Measurements from ENCODE around the gene IKZF4. TPM values are rescaled to one million over a fixed set of nuclear protein-coding genes. Genes with fewer than 3 reads are reported as not detected.
"Not testable (repeated sequence)": the region's sequence is repeated elsewhere in the genome, so short reads cannot be mapped to it uniquely, and the experiment has no call there.

Gene IKZF4
- total and polyA plus RNA-seq, 3 experiments from 2014 or later, result 0.86 to 11.6 (median 11.0) TPM

GRCh38 chr12:55999999-56000540, 20.8 kb upstream of the IKZF4 start:
- H3K27ac Mint-ChIP-seq; H3K4me1 ChIP-seq (ENCODE audit: insufficient read depth, low read length); H3K9me3 ChIP-seq (ENCODE audit: low read length); H3K36me3 Mint-ChIP-seq; H3K36me3 ChIP-seq (ENCODE audit: insufficient read depth, low read length); H3K9me3 Mint-ChIP-seq; H3K27me3 Mint-ChIP-seq; POLR2A ChIA-PET; DNase-seq; H3K4me3 Mint-ChIP-seq; H3K27ac ChIP-seq (ENCODE audit: low read depth, low read length); H3K4me3 ChIP-seq (ENCODE audit: low read length); H3K27me3 ChIP-seq (ENCODE audit: insufficient read depth, low read length, poor library complexity, severe bottlenecking): not testable (repeated sequence)
- CTCF ChIA-PET, result interaction anchor here (0.7 to 4.7 kb wide), 3 partner anchors 22 to 28 kb away, joined by 3 to 21 read pairs (median 4); partner anchors contain the start of gene RAB5B
- peaks cover 11 to 15% (median 14%) of the 10 kb centered on the region in 3 donors for H3K4me1 Mint-ChIP-seq

GRCh38 chr12:56001487-56002100, 19.2 kb upstream of the IKZF4 start:
- peaks cover 8 to 16% (median 10%) of the 10 kb centered on the region in 3 donors for H3K4me1 Mint-ChIP-seq
- no peaks in the 10 kb centered on the region for H3K9me3 Mint-ChIP-seq
- CTCF ChIA-PET, result no interaction called here

GRCh38 chr12:56003376-56003775, 17.5 kb upstream of the IKZF4 start:
- ChIA-PET POLR2A (interaction anchor here (0.7 kb wide), 1 partner anchor 359 kb away, joined by 6 read pairs; no protein-coding TSS in a partner anchor), CTCF (interaction anchor here (1.2 kb wide), 1 partner anchor 26 kb away, joined by 3 read pairs; no protein-coding TSS in a partner anchor)
- not testable (repeated sequence) for H3K9me3 Mint-ChIP-seq; H3K4me3 ChIP-seq (ENCODE audit: low read length); H3K27me3 ChIP-seq (ENCODE audit: insufficient read depth, low read length, poor library complexity, severe bottlenecking); H3K36me3 ChIP-seq (ENCODE audit: insufficient read depth, low read length); H3K27me3 Mint-ChIP-seq; H3K9me3 ChIP-seq (ENCODE audit: low read length); H3K36me3 Mint-ChIP-seq; DNase-seq; H3K27ac ChIP-seq (ENCODE audit: low read depth, low read length)
- Mint-ChIP-seq H3K4me3 (peak overlapping the region in 1 of 7 donors; percentile 10), H3K27ac (peak overlapping the region in 1 of 8 donors; percentile 38), H3K4me1 (peaks cover 16 to 26% (median 17%) of the 10 kb centered on the region in 3 donors)
- H3K4me1 ChIP-seq (ENCODE audit: insufficient read depth, low read length), result peaks cover 11% of the 10 kb centered on the region

More at GRCh38 chr12:56001487-56002100, 19.2 kb upstream of the IKZF4 start:
- no peaks in the 10 kb centered on the region for H3K27me3 ChIP-seq (ENCODE audit: insufficient read depth, low read length, poor library complexity, severe bottlenecking)
- H3K27ac ChIP-seq (ENCODE audit: low read depth, low read length), result no peak overlapping the region
- H3K27me3 Mint-ChIP-seq, result peaks cover 0 to 5% of the 10 kb centered on the region in 2 donors
- peaks cover 5% of the 10 kb centered on the region for H3K4me1 ChIP-seq (ENCODE audit: insufficient read depth, low read length)
- no peak overlapping the region for H3K27ac Mint-ChIP-seq
- no peaks in the 10 kb centered on the region for H3K36me3 ChIP-seq (ENCODE audit: insufficient read depth, low read length)
- POLR2A ChIA-PET, result no interaction called here
- DNase-seq, result no peak
- H3K4me3 ChIP-seq (ENCODE audit: low read length), result no peak overlapping the region
- H3K36me3 Mint-ChIP-seq, result no peaks in the 10 kb centered on the region
- no peaks in the 10 kb centered on the region for H3K9me3 ChIP-seq (ENCODE audit: low read length)
- no peak overlapping the region for H3K4me3 Mint-ChIP-seq

GRCh38 chr12:56004211-56004610, 16.6 kb upstream of the IKZF4 start:
- no peak for DNase-seq
- Mint-ChIP-seq H3K27me3 (peaks cover 0 to 5% of the 10 kb centered on the region in 2 donors), H3K36me3 (no peaks in the 10 kb centered on the region), H3K4me3 (peak overlapping the region in 2 of 7 donors; percentile 36 to 55), H3K9me3 (no peaks in the 10 kb centered on the region), H3K27ac (no peak overlapping the region), H3K4me1 (peaks cover 19 to 32% (median 20%) of the 10 kb centered on the region in 3 donors)
- Histone ChIP-seq H3K27ac (ENCODE audit: low read depth, low read length) (no peak overlapping the region), H3K4me3 (ENCODE audit: low read length) (no peak overlapping the region), H3K27me3 (ENCODE audit: insufficient read depth, low read length, poor library complexity, severe bottlenecking) (no peaks in the 10 kb centered on the region), H3K4me1 (ENCODE audit: insufficient read depth, low read length) (peaks cover 11% of the 10 kb centered on the region), H3K36me3 (ENCODE audit: insufficient read depth, low read length) (no peaks in the 10 kb centered on the region), H3K9me3 (ENCODE audit: low read length) (no peaks in the 10 kb centered on the region)
- CTCF ChIA-PET, result interaction anchor here (1.2 kb wide), 1 partner anchor 25 kb away, joined by 3 read pairs; no protein-coding TSS in a partner anchor
- POLR2A ChIA-PET, result no interaction called here

GRCh38 chr12:56007564-56008559, 13.0 kb upstream of the IKZF4 start:
- H3K4me3 Mint-ChIP-seq, result peak overlapping the region; percentile 75 to 92 (median 85)
- POLR2A ChIA-PET, result interaction anchor here (0.8 to 1.7 kb wide), 2 partner anchors 34 to 264 kb away, joined by 6 to 7 read pairs; partner anchors contain the start of gene RAB5B
- peak overlapping the region in 7 of 8 donors; percentile 5 to 94 (median 89) for H3K27ac Mint-ChIP-seq
- DNase-seq, result peak; percentile 47 to 77 (median 66)
- no peaks in the 10 kb centered on the region for H3K27me3 ChIP-seq (ENCODE audit: insufficient read depth, low read length, poor library complexity, severe bottlenecking)
- no peaks in the 10 kb centered on the region for H3K36me3 ChIP-seq (ENCODE audit: insufficient read depth, low read length)
- peaks cover 0 to 5% (median 1%) of the 10 kb centered on the region in 3 donors for H3K36me3 Mint-ChIP-seq
- H3K9me3 Mint-ChIP-seq, result no peaks in the 10 kb centered on the region
- peak overlapping the region; percentile 45 for H3K27ac ChIP-seq (ENCODE audit: low read depth, low read length)
- peaks cover 0 to 2% of the 10 kb centered on the region in 2 donors for H3K27me3 Mint-ChIP-seq
- peaks cover 17 to 28% (median 19%) of the 10 kb centered on the region in 3 donors for H3K4me1 Mint-ChIP-seq
- H3K4me3 ChIP-seq (ENCODE audit: low read length), result peak overlapping the region; percentile 61
- peaks cover 11% of the 10 kb centered on the region for H3K4me1 ChIP-seq (ENCODE audit: insufficient read depth, low read length)
- CTCF ChIA-PET, result interaction anchor here (0.8 kb wide), 1 partner anchor 12 kb away, joined by 4 read pairs; no protein-coding TSS in a partner anchor
- no peaks in the 10 kb centered on the region for H3K9me3 ChIP-seq (ENCODE audit: low read length)

GRCh38 chr12:56010111-56010570, 10.7 kb upstream of the IKZF4 start:
- Mint-ChIP-seq H3K27ac (no peak overlapping the region), H3K4me3 (peak overlapping the region in 2 of 7 donors; percentile 13 to 79), H3K9me3 (no peaks in the 10 kb centered on the region), H3K4me1 (peaks cover 17 to 25% (median 19%) of the 10 kb centered on the region in 3 donors), H3K36me3 (peaks cover 2 to 5% (median 3%) of the 10 kb centered on the region in 3 donors), H3K27me3 (peaks cover 0 to 2% of the 10 kb centered on the region in 2 donors)
- ChIA-PET CTCF (no interaction called here), POLR2A (no interaction called here)
- Histone ChIP-seq H3K9me3 (ENCODE audit: low read length) (no peaks in the 10 kb centered on the region), H3K4me3 (ENCODE audit: low read length) (no peak overlapping the region), H3K36me3 (ENCODE audit: insufficient read depth, low read length) (no peaks in the 10 kb centered on the region), H3K27me3 (ENCODE audit: insufficient read depth, low read length, poor library complexity, severe bottlenecking) (no peaks in the 10 kb centered on the region), H3K27ac (ENCODE audit: low read depth, low read length) (no peak overlapping the region), H3K4me1 (ENCODE audit: insufficient read depth, low read length) (peaks cover 11% of the 10 kb centered on the region)
- no peak for DNase-seq

GRCh38 chr12:56011509-56012090, 9.2 kb upstream of the IKZF4 start:
- peaks cover 2 to 5% (median 3%) of the 10 kb centered on the region in 3 donors for H3K36me3 Mint-ChIP-seq
- H3K4me1 Mint-ChIP-seq, result peaks cover 12 to 17% (median 16%) of the 10 kb centered on the region in 3 donors
- no peak overlapping the region for H3K4me3 ChIP-seq (ENCODE audit: low read length)

More at GRCh38 chr12:56011509-56012090, 9.2 kb upstream of the IKZF4 start:
- no peaks in the 10 kb centered on the region for H3K9me3 Mint-ChIP-seq
- H3K27ac Mint-ChIP-seq, result peak overlapping the region in 1 of 8 donors; percentile 39
- no peak for DNase-seq
- Histone ChIP-seq H3K36me3 (ENCODE audit: insufficient read depth, low read length) (no peaks in the 10 kb centered on the region), H3K9me3 (ENCODE audit: low read length) (no peaks in the 10 kb centered on the region), H3K27me3 (ENCODE audit: insufficient read depth, low read length, poor library complexity, severe bottlenecking) (no peaks in the 10 kb centered on the region), H3K27ac (ENCODE audit: low read depth, low read length) (no peak overlapping the region), H3K4me1 (ENCODE audit: insufficient read depth, low read length) (peaks cover 11% of the 10 kb centered on the region)
- ChIA-PET CTCF (interaction anchor here (1.3 to 3.6 kb wide), 2 partner anchors 16 to 18 kb away, joined by 3 to 19 read pairs; partner anchors contain the start of gene SUOX), POLR2A (interaction anchor here (0.5 kb wide), 1 partner anchor 72 kb away, joined by 4 read pairs; no protein-coding TSS in a partner anchor)
- H3K27me3 Mint-ChIP-seq, result peaks cover 0 to 2% of the 10 kb centered on the region in 2 donors
- no peak overlapping the region for H3K4me3 Mint-ChIP-seq
